AG04450 (cell line): ENCODE measurements around the gene HCN2. TPM values are rescaled to one million over a fixed set of nuclear protein-coding genes. Genes with fewer than 3 reads are reported as not detected.

ENCODE experiments used
- CTCF ChIA-PET: fragments of 300-600, 350-600 bp; formaldehyde crosslinking; extraction: SDS; loops from one replicate; lab custom pipeline; 2022; ENCODE audit warnings: antibody characterized with exemption, inconsistent platforms; lab: Charles Lee
- POLR2A ChIA-PET: fragments of 350-600 bp; formaldehyde crosslinking; extraction: SDS; loops from one replicate; lab custom pipeline; 2021; ENCODE audit warnings: antibody characterized with exemption, inconsistent platforms; lab: Yijun Ruan, JAX
- DNase-seq: peaks from one replicate; pipeline ENCODE4 v3.0.0-alpha.2; 2011; ENCODE audit warnings: low read depth, low spot score
- H3K27ac ChIP-seq: one replicate; pipeline ENCODE4 v1.5.1; 2012; ENCODE audit warnings: low read depth, low read length, control low read depth
- H3K27me3 ChIP-seq: one replicate; pipeline ENCODE4 v1.6.0; 2012; ENCODE audit warnings: low read length; ENCODE audit not compliant: control insufficient read depth, insufficient read depth
- H3K4me3 ChIP-seq: 2 replicates; pipeline ENCODE4 v1.5.1; 2011; ENCODE audit warnings: mild to moderate bottlenecking, low read depth, low read length, control low read depth
- H3K9me3 ChIP-seq: 2 replicates; pipeline ENCODE4 v1.5.1; 2012; ENCODE audit warnings: low read length; ENCODE audit not compliant: control insufficient read depth, insufficient read depth
- CTCF ChIP-seq: IDR thresholded peaks from 2 replicates; pipeline ENCODE4 v1.5.1; 2011; ENCODE audit warnings: low read depth, low read length, control low read depth, inconsistent platforms
- polyA plus RNA-seq: library from polyadenylated mRNA; depleted of rRNA; stranded (reverse); fragments of >200 nt; gene quantifications from 2 replicates; pipeline ENCODE4 v1.2.3, GENCODE V29; 2011

HCN2 gene
- polyA plus RNA-seq, 1 experiment: 0.33 TPM

GRCh38 chr19:633786-634639, 44.3 kb downstream of the HCN2 start:
- no peak for DNase-seq
- ChIA-PET CTCF (no interaction called here), POLR2A (interaction anchor here (0.6 to 1.0 kb wide), 2 partner anchors 13 to 47 kb away, joined by 4 read pairs; no protein-coding TSS in a partner anchor)
- TF ChIP-seq CTCF: no peak
- H3K4me3 ChIP-seq: peak overlapping the region; percentile 68
- H3K27me3 ChIP-seq: no peaks in the 10 kb centered on the region
- H3K9me3 ChIP-seq: no peaks in the 10 kb centered on the region; the same call in 1 of the 2 replicates
- no peak overlapping the region for H3K27ac ChIP-seq

- Histone ChIP-seq H3K4me3 (no peak overlapping the region), H3K9me3 (no peaks in the 10 kb centered on the region; the same call in 1 of the 2 replicates), H3K27ac (no peak overlapping the region), H3K27me3 (no peaks in the 10 kb centered on the region)
- ChIA-PET CTCF (no interaction called here), POLR2A (no interaction called here)
- no peak for TF ChIP-seq CTCF
- no peak for DNase-seq
These were observed 45.4 kb downstream of the HCN2 start for GRCh38 chr19:634975-635652.

- H3K27ac ChIP-seq: no peak overlapping the region
- no peak for TF ChIP-seq CTCF
- ChIA-PET CTCF (no interaction called here), POLR2A (no interaction called here)
- no peak for DNase-seq
- peak overlapping the region; percentile 50; the same call in 1 of the 2 replicates for H3K4me3 ChIP-seq
- H3K9me3 ChIP-seq: no peaks in the 10 kb centered on the region; the same call in 1 of the 2 replicates
- H3K27me3 ChIP-seq: no peaks in the 10 kb centered on the region
These were observed 49.2 kb downstream of the HCN2 start for GRCh38 chr19:638906-639252.

GRCh38 chr19:639253-640160, 49.8 kb downstream of the HCN2 start, which contains the start of gene FGF22:
Gene FGF22, plus strand, starts transcription at chr19:639879. Its CDS starts 47 bp downstream, at chr19:639926.
- ChIA-PET POLR2A (no interaction called here), CTCF (no interaction called here)
- TF ChIP-seq CTCF: no peak
- Histone ChIP-seq H3K27me3 (no peaks in the 10 kb centered on the region), H3K9me3 (no peaks in the 10 kb centered on the region; the same call in 1 of the 2 replicates), H3K27ac (no peak within 1 kb of the TSS), H3K4me3 (peak within 1 kb of the TSS; percentile 50)
- peak; percentile 30 for DNase-seq
